BE2C (cell line): ENCODE data around the gene FCAR.
"Not testable (repeated sequence)": the region's sequence is repeated elsewhere in the genome, so short reads cannot be mapped to it uniquely, and the experiment has no call there.

Experiments
- DNase-seq: peaks from one replicate; pipeline ENCODE4 v3.0.0-alpha.2; 2020
- H3K27me3 ChIP-seq: fragments of 250-450 bp; sonication (Bioruptor Pico); 2 replicates; pipeline ENCODE4 v1.5.1; 2020; ENCODE audit warnings: mild to moderate bottlenecking
- H3K36me3 ChIP-seq: fragments of 250-450 bp; sonication (Bioruptor Pico); 2 replicates; pipeline ENCODE4 v1.5.1; 2020; ENCODE audit warnings: mild to moderate bottlenecking
- H3K4me1 ChIP-seq: fragments of 250-450 bp; sonication (Bioruptor Pico); 2 replicates; pipeline ENCODE4 v1.5.1; 2020
- H3K4me3 ChIP-seq: 2 replicates; pipeline ENCODE4 v1.5.1; 2011; ENCODE audit warnings: low read depth, low read length
- H3K9me3 ChIP-seq: fragments of 250-450 bp; sonication (Bioruptor Pico); 2 replicates; pipeline ENCODE4 v1.5.1; 2020
- TF ChIP-seq, protein P1 (sequence below): IDR thresholded peaks from 2 replicates; pipeline ENCODE4 v1.5.1; 2012; ENCODE audit warnings: mild to moderate bottlenecking, low read depth, low read length

Gene FCAR

DNA sequence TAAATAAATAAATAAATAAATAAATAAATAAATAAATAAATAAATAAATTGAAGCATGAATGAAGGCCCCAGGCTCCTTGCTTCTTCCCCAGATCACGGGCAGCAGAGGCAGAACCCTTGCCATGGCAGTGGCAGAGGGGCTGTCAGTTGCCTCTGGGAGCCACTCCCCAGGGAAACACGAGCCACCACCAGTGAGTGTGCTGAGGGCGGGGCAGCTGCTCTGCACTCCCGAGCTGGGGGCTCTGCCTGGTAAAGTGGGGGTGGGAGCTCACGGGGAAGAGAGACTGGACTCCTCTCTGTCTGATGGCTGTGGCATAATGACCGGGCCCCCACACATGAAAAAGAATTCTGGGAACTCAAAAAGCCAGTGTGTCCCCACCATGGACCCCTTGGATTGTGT lies 7.8 kb downstream of the FCAR start:
- no peak for DNase-seq
- Histone ChIP-seq H3K4me3 (no peak overlapping the region), H3K36me3 (no peaks in the 10 kb centered on the region), H3K4me1 (no peaks in the 10 kb centered on the region), H3K27me3 (no peaks in the 10 kb centered on the region; the same call in none of the 2 replicates), H3K9me3 (no peaks in the 10 kb centered on the region)
- TF ChIP-seq, protein P1, sequence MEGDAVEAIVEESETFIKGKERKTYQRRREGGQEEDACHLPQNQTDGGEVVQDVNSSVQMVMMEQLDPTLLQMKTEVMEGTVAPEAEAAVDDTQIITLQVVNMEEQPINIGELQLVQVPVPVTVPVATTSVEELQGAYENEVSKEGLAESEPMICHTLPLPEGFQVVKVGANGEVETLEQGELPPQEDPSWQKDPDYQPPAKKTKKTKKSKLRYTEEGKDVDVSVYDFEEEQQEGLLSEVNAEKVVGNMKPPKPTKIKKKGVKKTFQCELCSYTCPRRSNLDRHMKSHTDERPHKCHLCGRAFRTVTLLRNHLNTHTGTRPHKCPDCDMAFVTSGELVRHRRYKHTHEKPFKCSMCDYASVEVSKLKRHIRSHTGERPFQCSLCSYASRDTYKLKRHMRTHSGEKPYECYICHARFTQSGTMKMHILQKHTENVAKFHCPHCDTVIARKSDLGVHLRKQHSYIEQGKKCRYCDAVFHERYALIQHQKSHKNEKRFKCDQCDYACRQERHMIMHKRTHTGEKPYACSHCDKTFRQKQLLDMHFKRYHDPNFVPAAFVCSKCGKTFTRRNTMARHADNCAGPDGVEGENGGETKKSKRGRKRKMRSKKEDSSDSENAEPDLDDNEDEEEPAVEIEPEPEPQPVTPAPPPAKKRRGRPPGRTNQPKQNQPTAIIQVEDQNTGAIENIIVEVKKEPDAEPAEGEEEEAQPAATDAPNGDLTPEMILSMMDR: no peak

DNA sequence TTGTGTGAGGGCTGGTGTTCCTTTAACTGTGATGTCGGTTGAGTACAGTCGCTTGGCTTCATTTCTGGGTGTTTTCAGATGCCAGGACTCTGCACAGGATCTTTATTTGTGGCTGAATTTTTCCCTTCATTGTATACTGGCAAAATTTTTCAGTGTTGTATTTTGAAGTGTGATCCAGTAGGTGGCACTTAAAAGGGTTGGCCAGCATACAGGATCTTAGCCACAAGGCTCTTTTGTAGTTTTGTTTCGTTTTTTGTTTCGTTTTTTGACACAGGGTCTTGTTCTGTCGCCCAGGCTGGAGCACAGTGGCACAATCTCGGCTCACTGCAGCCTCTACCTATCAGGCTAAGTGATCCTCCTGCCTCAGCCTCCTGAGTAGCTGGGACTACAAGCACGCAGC lies 8.7 kb downstream of the FCAR start:
- no peaks in the 10 kb centered on the region for H3K36me3 ChIP-seq
- no peaks in the 10 kb centered on the region for H3K9me3 ChIP-seq
- no peak overlapping the region for H3K4me3 ChIP-seq
- H3K27me3 ChIP-seq: no peaks in the 10 kb centered on the region; the same call in 1 of the 2 replicates
- H3K4me1 ChIP-seq: no peaks in the 10 kb centered on the region
- TF ChIP-seq, protein P1: no peak
- no peak for DNase-seq

DNA sequence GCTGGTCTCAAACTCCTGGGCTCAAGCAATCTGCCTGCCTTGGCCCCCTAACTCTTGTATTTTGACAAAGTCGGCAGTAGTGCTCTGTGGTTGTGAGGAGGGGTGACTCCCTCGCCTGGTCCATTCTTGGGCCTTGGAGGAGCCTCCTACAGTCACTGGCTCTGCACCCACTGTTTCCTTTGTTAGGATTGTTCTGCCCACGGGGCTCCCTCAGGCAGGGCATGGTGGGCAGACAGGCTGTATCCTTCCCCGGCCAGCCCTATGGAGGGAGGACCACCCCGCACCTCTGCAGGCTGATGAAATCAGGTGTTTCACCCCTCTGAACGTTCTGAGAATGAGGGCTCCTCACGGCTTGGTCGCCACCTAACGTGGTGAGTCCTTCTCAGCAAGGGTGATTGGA lies 9.2 kb downstream of the FCAR start:
- H3K9me3 ChIP-seq: no peaks in the 10 kb centered on the region
- H3K4me1 ChIP-seq: no peaks in the 10 kb centered on the region
- H3K4me3 ChIP-seq: no peak overlapping the region
- TF ChIP-seq, protein P1: no peak
- no peaks in the 10 kb centered on the region for H3K36me3 ChIP-seq
- DNase-seq: no peak
- H3K27me3 ChIP-seq: no peaks in the 10 kb centered on the region; the same call in 1 of the 2 replicates

DNA sequence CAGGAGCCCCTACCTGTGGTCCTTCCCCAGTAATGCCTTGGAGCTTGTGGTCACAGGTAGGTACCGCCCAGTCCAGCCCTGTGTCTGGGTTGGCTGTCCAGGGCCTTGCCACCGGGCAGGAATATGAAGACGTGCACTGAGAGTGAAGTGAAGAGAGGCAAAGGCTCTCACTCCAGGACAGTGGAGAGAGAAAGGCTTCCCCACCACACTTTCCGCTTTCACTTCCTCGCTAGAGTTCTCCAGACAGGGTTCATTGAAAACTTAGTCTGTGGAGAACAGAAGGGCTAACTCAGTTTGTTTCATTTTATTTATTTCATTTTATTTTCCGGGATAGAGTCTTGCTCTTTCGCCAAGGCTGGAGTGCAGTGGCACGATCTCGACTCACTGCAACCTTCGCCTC lies 14.2 kb downstream of the FCAR start:
- Histone ChIP-seq H3K4me1 (no peaks in the 10 kb centered on the region), H3K4me3 (no peak overlapping the region), H3K9me3 (no peaks in the 10 kb centered on the region), H3K27me3 (peaks cover 1% of the 10 kb centered on the region; the same call in 1 of the 2 replicates), H3K36me3 (no peaks in the 10 kb centered on the region)
- no peak for DNase-seq
- TF ChIP-seq, protein P1: no peak

DNA sequence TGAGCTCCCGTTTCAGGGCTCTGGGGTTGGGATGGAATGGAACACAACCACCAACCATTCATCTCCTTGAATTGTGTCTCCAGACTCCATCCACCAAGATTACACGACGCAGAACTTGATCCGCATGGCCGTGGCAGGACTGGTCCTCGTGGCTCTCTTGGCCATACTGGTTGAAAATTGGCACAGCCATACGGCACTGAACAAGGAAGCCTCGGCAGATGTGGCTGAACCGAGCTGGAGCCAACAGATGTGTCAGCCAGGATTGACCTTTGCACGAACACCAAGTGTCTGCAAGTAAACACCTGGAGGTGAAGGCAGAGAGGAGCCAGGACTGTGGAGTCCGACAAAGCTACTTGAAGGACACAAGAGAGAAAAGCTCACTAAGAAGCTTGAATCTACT lies 15.5 kb downstream of the FCAR start:
- TF ChIP-seq, protein P1: no peak
- H3K4me3 ChIP-seq: no peak overlapping the region
- no peaks in the 10 kb centered on the region for H3K9me3 ChIP-seq
- H3K4me1 ChIP-seq: no peaks in the 10 kb centered on the region
- H3K36me3 ChIP-seq: no peaks in the 10 kb centered on the region
- H3K27me3 ChIP-seq: peaks cover 6% of the 10 kb centered on the region; the same call in 1 of the 2 replicates
- no peak for DNase-seq

DNA sequence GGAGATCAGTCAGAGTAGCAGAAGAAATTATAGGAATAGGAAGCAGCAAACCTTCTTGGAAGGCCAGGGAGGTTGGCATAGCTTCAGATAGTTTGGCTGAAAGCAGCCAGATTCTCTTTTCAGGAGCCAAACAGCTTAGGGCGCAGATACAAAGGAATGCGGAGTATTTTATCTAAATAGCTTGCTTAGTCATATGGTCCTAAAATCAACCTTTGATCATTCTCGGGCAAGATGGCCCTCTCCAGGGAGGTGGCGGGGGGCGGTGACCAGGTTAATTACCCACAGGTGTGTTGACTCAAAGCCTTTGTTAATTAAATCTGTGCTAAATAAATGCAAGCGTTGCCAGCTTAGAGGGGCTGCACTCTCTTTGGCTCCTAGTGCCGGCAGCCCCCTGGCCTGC lies 19.4 kb downstream of the FCAR start:
- no peaks in the 10 kb centered on the region for H3K9me3 ChIP-seq
- H3K36me3 ChIP-seq: no peaks in the 10 kb centered on the region
- no peak for DNase-seq
- H3K4me1 ChIP-seq: no peaks in the 10 kb centered on the region
- H3K4me3 ChIP-seq: no peak overlapping the region
- H3K27me3 ChIP-seq: peaks cover 10% of the 10 kb centered on the region
- TF ChIP-seq, protein P1: no peak

DNA sequence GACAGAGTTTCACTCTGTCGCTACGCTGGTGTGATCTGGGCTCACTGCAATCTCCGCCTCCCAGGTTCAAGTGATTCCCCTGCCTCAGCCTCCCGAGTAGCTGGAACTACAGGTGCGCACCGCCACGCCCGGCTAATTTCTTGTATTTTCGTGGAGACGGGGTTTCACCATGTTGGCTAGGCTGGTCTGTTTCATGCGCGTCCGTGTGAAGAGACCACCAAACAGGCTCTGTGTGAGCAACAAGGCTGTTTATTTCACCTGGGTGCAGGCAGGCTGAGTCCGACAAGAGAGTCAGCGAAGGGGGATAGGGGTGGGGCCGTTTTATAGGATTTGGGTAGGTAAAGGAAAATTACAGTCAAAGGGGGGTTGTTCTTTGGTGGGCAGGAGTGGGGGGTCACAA lies 20.1 kb downstream of the FCAR start:
- not testable (repeated sequence) for H3K4me3 ChIP-seq, H3K36me3 ChIP-seq

More for the DNA sequence above, 20.1 kb downstream of the FCAR start:
- not testable (repeated sequence) for DNase-seq, H3K9me3 ChIP-seq, H3K4me1 ChIP-seq
- peaks cover 10% of the 10 kb centered on the region for H3K27me3 ChIP-seq
